ENCODE data around the gene CLIC3.

Gene CLIC3

DNA sequence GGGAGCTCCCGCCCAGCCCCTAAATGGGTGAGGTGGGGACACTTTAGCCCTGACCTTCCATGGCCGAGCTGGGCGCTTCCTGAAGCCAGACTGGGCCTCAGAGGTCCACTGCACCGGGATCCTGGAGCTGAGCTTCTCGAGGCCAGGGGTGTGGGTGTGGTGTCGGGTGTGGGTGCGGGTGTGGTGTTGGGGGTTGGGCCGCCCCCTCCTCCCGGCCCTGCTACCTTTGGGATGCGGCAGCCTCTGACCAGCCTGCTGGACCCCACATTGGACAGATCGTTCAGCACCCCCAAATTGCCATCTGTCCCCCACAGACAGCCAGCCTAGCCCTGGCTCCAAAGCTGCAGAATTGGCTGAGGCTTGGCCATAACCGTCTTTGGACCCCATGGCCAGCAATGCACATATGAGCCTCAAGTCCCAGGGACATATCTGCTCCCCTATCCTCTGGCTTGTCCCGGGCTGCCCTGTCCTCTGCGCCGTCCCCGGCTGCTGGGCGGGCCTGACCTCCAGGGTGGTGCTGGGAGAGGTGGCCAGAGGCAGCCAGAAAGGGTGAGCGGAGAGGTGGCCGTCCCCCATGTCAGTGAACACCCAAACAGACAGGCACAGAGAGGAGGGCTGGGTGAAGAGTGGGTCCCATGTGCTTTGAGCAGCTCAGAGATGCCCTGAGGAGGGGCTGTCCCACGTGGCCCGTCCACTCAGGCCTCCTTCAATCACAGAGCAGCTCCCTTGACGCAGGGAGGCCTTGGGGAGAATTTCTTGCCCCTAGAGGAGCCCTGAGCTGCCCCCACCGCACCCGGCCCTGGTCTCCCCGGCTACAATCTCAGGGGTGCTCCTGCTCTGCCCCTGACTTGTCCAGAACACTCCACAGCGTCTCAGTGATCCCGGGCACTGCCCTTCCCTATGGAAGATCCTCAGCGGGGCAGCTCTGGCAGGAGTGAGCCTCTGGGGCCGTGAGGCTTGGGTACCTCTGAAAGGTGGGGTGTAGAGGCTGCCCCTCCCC, 22.4 kb downstream of the CLIC3 start:
- Histone ChIP-seq H3K27me3 (ENCODE audit: control insufficient read depth, insufficient read depth, low read length) (no peaks in the 10 kb centered on the region), H3K4me3 (ENCODE audit: low read length) (no peak overlapping the region), H3K4me1 (ENCODE audit: control insufficient read depth, insufficient read depth, low read length) (peaks cover 2% of the 10 kb centered on the region), H3K36me3 (ENCODE audit: control insufficient read depth, insufficient read depth, low read length) (no peaks in the 10 kb centered on the region), H3K27ac (ENCODE audit: low read length) (no peak overlapping the region), H3K9me3 (ENCODE audit: control insufficient read depth, insufficient read depth, low read length) (no peaks in the 10 kb centered on the region)
- no peak for DNase-seq (ENCODE audit: low read depth, low spot score)
- no CpG with 5 or more reads among the region's 29 CpGs for WGBS (ENCODE audit: insufficient coverage, insufficient read length)

DNA sequence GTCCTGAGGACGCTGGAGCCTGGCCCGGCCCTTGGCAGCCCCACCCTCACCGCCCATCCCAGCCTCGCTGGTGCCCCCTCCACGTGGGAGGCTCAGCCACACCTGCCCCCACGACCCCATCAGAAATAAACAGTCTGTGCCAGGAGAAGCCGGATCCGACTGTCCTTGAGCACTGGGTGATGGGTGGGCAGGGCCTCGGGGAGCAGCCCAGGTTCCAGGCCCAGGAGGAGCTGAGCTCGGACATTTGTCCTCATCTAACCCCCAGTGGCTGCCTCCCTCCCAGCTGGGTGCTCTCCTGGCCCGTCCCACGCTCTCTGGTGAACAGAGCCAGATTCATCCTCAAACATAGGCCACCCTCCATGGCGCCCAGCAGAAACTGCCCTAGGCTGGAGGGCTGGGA, 23.6 kb downstream of the CLIC3 start:
- H3K9me3 ChIP-seq (ENCODE audit: control insufficient read depth, insufficient read depth, low read length), result no peaks in the 10 kb centered on the region
- H3K27me3 ChIP-seq (ENCODE audit: control insufficient read depth, insufficient read depth, low read length), result no peaks in the 10 kb centered on the region
- H3K27ac ChIP-seq (ENCODE audit: low read length), result no peak overlapping the region
- WGBS (ENCODE audit: insufficient coverage, insufficient read length), result no CpG with 5 or more reads among the region's 13 CpGs
- H3K36me3 ChIP-seq (ENCODE audit: control insufficient read depth, insufficient read depth, low read length), result no peaks in the 10 kb centered on the region
- DNase-seq (ENCODE audit: low read depth, low spot score), result no peak
- H3K4me3 ChIP-seq (ENCODE audit: low read length), result no peak overlapping the region
- H3K4me1 ChIP-seq (ENCODE audit: control insufficient read depth, insufficient read depth, low read length), result peaks cover under 1% of the 10 kb centered on the region

DNA sequence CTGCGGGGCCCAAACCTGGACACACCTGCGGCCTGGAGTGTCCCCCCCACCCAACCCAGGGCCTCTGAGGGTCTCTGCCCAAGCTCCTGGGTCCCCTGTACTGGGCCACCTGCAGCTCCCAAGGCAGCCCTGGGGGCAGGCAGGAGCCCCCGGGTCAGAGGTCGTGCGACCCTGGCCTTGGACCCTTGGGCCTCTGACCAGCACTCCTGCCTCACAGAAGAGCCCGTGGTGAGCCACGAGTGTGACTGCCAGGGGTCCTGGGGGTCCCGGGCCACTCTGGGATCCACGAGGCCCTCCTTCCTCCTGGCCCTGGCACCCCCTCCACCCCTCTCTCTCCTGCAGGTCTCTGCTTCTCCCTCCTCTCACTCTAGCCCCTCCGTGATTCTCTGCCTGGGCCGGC, 24.0 kb downstream of the CLIC3 start:
- H3K36me3 ChIP-seq (ENCODE audit: control insufficient read depth, insufficient read depth, low read length), result no peaks in the 10 kb centered on the region
- no peak overlapping the region for H3K27ac ChIP-seq (ENCODE audit: low read length)
- no peaks in the 10 kb centered on the region; the same call in 1 of the 2 replicates for H3K4me1 ChIP-seq (ENCODE audit: control insufficient read depth, insufficient read depth, low read length)
- no CpG with 5 or more reads among the region's 11 CpGs for WGBS (ENCODE audit: insufficient coverage, insufficient read length)
- no peak for DNase-seq (ENCODE audit: low read depth, low spot score)
- H3K4me3 ChIP-seq (ENCODE audit: low read length), result no peak overlapping the region
- H3K9me3 ChIP-seq (ENCODE audit: control insufficient read depth, insufficient read depth, low read length), result no peaks in the 10 kb centered on the region
- H3K27me3 ChIP-seq (ENCODE audit: control insufficient read depth, insufficient read depth, low read length), result no peaks in the 10 kb centered on the region

- Histone ChIP-seq H3K4me1 (ENCODE audit: control insufficient read depth, insufficient read depth, low read length) (no peaks in the 10 kb centered on the region), H3K27ac (ENCODE audit: low read length) (no peak overlapping the region), H3K36me3 (ENCODE audit: control insufficient read depth, insufficient read depth, low read length) (no peaks in the 10 kb centered on the region), H3K9me3 (ENCODE audit: control insufficient read depth, insufficient read depth, low read length) (no peaks in the 10 kb centered on the region), H3K27me3 (ENCODE audit: control insufficient read depth, insufficient read depth, low read length) (no peaks in the 10 kb centered on the region), H3K4me3 (ENCODE audit: low read length) (no peak overlapping the region)
- DNase-seq (ENCODE audit: low read depth, low spot score), result no peak
- WGBS (ENCODE audit: insufficient coverage, insufficient read length), result no CpG with 5 or more reads among the region's 14 CpGs
These were observed 24.6 kb downstream of the CLIC3 start for GRCh38 chr9:136971746-136972145.

- no peak for DNase-seq (ENCODE audit: low read depth, low spot score)
- no CpG with 5 or more reads among the region's 11 CpGs for WGBS (ENCODE audit: insufficient coverage, insufficient read length)
- no peaks in the 10 kb centered on the region for H3K27me3 ChIP-seq (ENCODE audit: control insufficient read depth, insufficient read depth, low read length)
- H3K4me3 ChIP-seq (ENCODE audit: low read length), result no peak overlapping the region
- H3K9me3 ChIP-seq (ENCODE audit: control insufficient read depth, insufficient read depth, low read length), result no peaks in the 10 kb centered on the region
- no peak overlapping the region for H3K27ac ChIP-seq (ENCODE audit: low read length)
- peaks cover 5% of the 10 kb centered on the region; the same call in 1 of the 2 replicates for H3K4me1 ChIP-seq (ENCODE audit: control insufficient read depth, insufficient read depth, low read length)
- no peaks in the 10 kb centered on the region for H3K36me3 ChIP-seq (ENCODE audit: control insufficient read depth, insufficient read depth, low read length)
These were observed 26.0 kb downstream of the CLIC3 start for GRCh38 chr9:136970361-136970760.

DNA sequence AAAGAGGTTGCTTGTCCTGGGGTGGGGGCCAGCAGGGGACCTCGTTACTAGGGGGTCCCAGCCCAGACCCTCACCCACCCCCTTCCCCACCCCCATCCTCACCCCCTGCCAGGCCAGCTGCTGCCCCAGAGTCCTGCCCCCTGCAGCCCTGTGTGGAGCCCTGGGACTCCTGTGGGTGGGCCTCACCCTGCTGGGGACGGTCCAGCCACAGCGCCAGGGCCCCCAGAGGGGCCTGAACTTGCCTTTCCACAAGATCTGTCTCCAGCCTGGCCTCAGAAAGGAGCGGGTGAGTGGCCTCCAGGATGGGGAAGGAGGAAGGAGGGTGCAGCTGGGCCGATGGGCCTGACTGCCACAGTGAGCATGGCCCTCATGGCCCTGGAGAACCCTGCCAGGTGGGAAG, 26.6 kb downstream of the CLIC3 start:
- Histone ChIP-seq H3K4me1 (ENCODE audit: control insufficient read depth, insufficient read depth, low read length) (peaks cover 5% of the 10 kb centered on the region; the same call in 1 of the 2 replicates), H3K27ac (ENCODE audit: low read length) (no peak overlapping the region), H3K4me3 (ENCODE audit: low read length) (no peak overlapping the region), H3K9me3 (ENCODE audit: control insufficient read depth, insufficient read depth, low read length) (no peaks in the 10 kb centered on the region), H3K36me3 (ENCODE audit: control insufficient read depth, insufficient read depth, low read length) (no peaks in the 10 kb centered on the region), H3K27me3 (ENCODE audit: control insufficient read depth, insufficient read depth, low read length) (no peaks in the 10 kb centered on the region)
- no CpG with 5 or more reads among the region's 5 CpGs for WGBS (ENCODE audit: insufficient coverage, insufficient read length)
- DNase-seq (ENCODE audit: low read depth, low spot score), result no peak

DNA sequence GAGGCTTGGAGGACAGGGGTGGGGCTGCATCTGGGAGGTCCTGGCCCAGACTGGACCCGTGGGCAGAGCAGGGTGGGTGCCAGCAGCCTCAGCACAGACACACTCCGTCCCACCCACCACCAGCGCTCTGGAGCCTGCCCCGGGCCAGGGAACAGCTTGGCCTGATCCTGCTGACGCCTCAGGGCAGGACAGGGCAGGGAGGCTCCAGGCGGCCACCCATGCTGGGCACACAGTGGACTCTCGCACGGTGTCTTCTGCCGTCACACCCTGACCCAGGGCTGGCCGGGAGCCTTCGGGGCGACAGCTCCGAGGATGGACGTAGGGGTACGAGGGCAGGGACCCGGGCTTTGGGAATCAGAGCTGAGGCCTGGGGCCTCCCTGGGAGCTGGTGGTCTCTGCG, 27.2 kb downstream of the CLIC3 start:
- DNase-seq (ENCODE audit: low read depth, low spot score), result no peak
- Histone ChIP-seq H3K4me3 (ENCODE audit: low read length) (no peak overlapping the region), H3K36me3 (ENCODE audit: control insufficient read depth, insufficient read depth, low read length) (no peaks in the 10 kb centered on the region), H3K27me3 (ENCODE audit: control insufficient read depth, insufficient read depth, low read length) (no peaks in the 10 kb centered on the region), H3K4me1 (ENCODE audit: control insufficient read depth, insufficient read depth, low read length) (peaks cover 5% of the 10 kb centered on the region; the same call in 1 of the 2 replicates), H3K9me3 (ENCODE audit: control insufficient read depth, insufficient read depth, low read length) (no peaks in the 10 kb centered on the region), H3K27ac (ENCODE audit: low read length) (no peak overlapping the region)
- WGBS (ENCODE audit: insufficient coverage, insufficient read length), result no CpG with 5 or more reads among the region's 17 CpGs

DNA sequence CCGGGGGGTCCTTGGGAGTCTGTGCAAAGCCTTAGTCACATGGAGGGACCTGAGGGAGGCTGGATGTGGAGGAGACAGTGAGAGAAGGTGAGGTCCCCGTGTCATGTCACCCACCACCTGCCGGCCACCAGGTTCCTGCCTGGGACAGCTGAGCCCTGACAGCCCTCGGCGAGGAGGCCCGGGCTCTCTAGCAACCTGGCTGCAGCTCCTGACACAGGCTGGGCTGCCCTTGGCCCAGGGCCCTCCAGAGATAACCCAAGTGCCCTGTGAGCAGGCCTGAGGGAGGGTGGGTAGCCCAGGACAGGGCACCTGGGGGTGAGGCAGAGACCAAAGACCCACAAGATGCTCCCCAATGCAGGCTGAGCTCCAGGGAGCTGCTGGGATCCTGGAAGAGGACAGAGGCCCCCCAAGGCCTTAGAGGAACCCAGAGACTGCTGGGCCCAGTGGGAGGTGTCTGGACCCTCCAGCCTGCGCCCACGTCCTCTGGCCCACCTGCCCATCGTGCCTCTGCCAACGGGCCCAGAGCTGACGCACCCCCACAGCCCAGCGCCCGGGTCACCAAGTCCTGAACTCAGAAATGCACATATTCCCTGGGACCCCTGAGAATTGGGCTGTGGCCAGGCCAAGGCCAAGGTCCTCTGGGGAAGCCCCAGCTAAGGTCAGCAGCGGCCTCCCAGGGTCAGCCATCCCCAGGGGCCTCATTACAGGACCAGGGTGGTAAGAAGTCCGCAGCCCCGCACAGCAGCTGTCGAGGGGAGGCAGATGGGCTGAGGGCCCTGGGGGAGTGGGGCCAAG, 27.8 kb downstream of the CLIC3 start:
- DNase-seq (ENCODE audit: low read depth, low spot score), result no peak
- Histone ChIP-seq H3K9me3 (ENCODE audit: control insufficient read depth, insufficient read depth, low read length) (no peaks in the 10 kb centered on the region), H3K27me3 (ENCODE audit: control insufficient read depth, insufficient read depth, low read length) (no peaks in the 10 kb centered on the region), H3K27ac (ENCODE audit: low read length) (no peak overlapping the region), H3K4me1 (ENCODE audit: control insufficient read depth, insufficient read depth, low read length) (peaks cover 5% of the 10 kb centered on the region; the same call in 1 of the 2 replicates), H3K36me3 (ENCODE audit: control insufficient read depth, insufficient read depth, low read length) (no peaks in the 10 kb centered on the region), H3K4me3 (ENCODE audit: low read length) (no peak overlapping the region)
- WGBS (ENCODE audit: insufficient coverage, insufficient read length), result no CpG with 5 or more reads among the region's 17 CpGs

DNA sequence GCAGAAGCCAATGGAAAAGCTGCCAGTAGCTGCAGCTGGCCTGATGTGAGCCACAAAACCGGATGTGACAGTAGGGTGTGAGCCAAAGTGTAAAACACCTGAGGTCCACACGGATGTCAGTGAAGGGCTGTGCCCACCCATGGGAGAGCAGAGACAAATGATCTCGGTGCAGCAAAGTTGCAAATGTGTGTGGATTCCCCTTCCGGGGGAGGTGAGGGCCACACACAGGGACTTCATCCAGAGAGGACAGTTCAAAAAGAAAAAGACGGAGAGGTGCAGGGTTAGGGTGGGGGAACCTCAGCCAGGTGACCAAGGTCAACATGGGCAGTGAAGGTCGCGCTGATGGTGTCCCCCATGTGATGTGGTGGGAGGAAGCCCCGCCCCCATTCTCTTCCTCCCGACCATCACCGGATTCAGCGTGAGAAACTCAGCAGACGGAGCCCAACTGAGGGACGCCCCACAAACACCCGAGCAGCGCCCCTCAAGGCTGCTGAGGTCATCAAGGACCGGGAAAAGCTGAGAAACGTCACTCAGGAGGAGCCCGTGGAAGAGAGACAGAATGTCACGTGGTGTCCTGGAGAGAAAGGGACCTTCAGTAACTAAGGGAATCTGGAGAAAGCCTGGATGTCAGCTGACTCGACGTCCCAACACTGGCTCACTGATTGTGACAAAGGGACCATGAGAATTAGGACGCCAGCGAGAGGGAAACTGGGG, 30.4 kb downstream of the CLIC3 start:
- H3K4me1 ChIP-seq (ENCODE audit: control insufficient read depth, insufficient read depth, low read length), result peaks cover 5% of the 10 kb centered on the region; the same call in 1 of the 2 replicates
- H3K4me3 ChIP-seq (ENCODE audit: low read length), result no peak overlapping the region
- H3K9me3 ChIP-seq (ENCODE audit: control insufficient read depth, insufficient read depth, low read length), result no peaks in the 10 kb centered on the region
- H3K27ac ChIP-seq (ENCODE audit: low read length), result no peak overlapping the region
- WGBS (ENCODE audit: insufficient coverage, insufficient read length), result no CpG with 5 or more reads among the region's 23 CpGs
- no peak for DNase-seq (ENCODE audit: low read depth, low spot score)
- no peaks in the 10 kb centered on the region for H3K27me3 ChIP-seq (ENCODE audit: control insufficient read depth, insufficient read depth, low read length)
- no peaks in the 10 kb centered on the region for H3K36me3 ChIP-seq (ENCODE audit: control insufficient read depth, insufficient read depth, low read length)

GRCh38 chr9:136964833-136965422, 31.4 kb downstream of the CLIC3 start:
- H3K4me1 ChIP-seq (ENCODE audit: control insufficient read depth, insufficient read depth, low read length), result peaks cover 5% of the 10 kb centered on the region; the same call in 1 of the 2 replicates
- no peak overlapping the region for H3K4me3 ChIP-seq (ENCODE audit: low read length)
- no peaks in the 10 kb centered on the region for H3K36me3 ChIP-seq (ENCODE audit: control insufficient read depth, insufficient read depth, low read length)
- H3K27ac ChIP-seq (ENCODE audit: low read length), result no peak overlapping the region
- H3K9me3 ChIP-seq (ENCODE audit: control insufficient read depth, insufficient read depth, low read length), result no peaks in the 10 kb centered on the region
- no CpG with 5 or more reads among the region's 26 CpGs for WGBS (ENCODE audit: insufficient coverage, insufficient read length)
- no peak for DNase-seq (ENCODE audit: low read depth, low spot score)
- H3K27me3 ChIP-seq (ENCODE audit: control insufficient read depth, insufficient read depth, low read length), result no peaks in the 10 kb centered on the region

Data from iPS DF 6.9 (cell line).